Measurements from ENCODE around the gene HSPE1. TPM values are rescaled to one million over a fixed set of nuclear protein-coding genes. Genes with fewer than 3 reads are reported as not detected.
"Not testable (repeated sequence)": the region's sequence is repeated elsewhere in the genome, so short reads cannot be mapped to it uniquely, and the experiment has no call there.

Gene HSPE1
- polyA plus RNA-seq (ENCODE audit: insufficient read length in 10 of 10), result 100 to 1,000 TPM in 9 of 10 donors, 10 to 100 TPM in 1; 99.7 to 176 (median 127) TPM
- long read RNA-seq, donor 1, transcript HSPE1-201 (4 exons, 950 nt), result major isoform, 129 of 146 reads
- long read RNA-seq, donor 1, partial matches to known transcripts, result 10 of 146 reads
- long read RNA-seq, donor 1, other reads (novel, unspliced or antisense), result 0 of 146 reads
- long read RNA-seq, donor 2, transcript HSPE1-206 (2 exons, 569 nt), result minor isoform, 5 of 141 reads
- long read RNA-seq, donor 2, transcript HSPE1-201 (4 exons, 950 nt), result major isoform, 104 of 141 reads
- long read RNA-seq, donor 2, partial matches to known transcripts, result 27 of 141 reads
- long read RNA-seq, donor 2, other reads (novel, unspliced or antisense), result 0 of 141 reads
- long read RNA-seq, donor 3, partial matches to known transcripts, result 0 of 1 reads
- long read RNA-seq, donor 3, other reads (novel, unspliced or antisense), result 0 of 1 reads
- long read RNA-seq, donor 4, transcript HSPE1-201 (4 exons, 950 nt), result major isoform, 97 of 118 reads
- long read RNA-seq, donor 4, partial matches to known transcripts, result 17 of 118 reads
- long read RNA-seq, donor 4, other reads (novel, unspliced or antisense), result 0 of 118 reads
- long read RNA-seq, donor 5, transcript HSPE1-202 (3 exons, 570 nt), result minor isoform, 5 of 206 reads
- long read RNA-seq, donor 5, transcript HSPE1-201 (4 exons, 950 nt), result major isoform, 155 of 206 reads
- long read RNA-seq, donor 5, partial matches to known transcripts, result 41 of 206 reads
- long read RNA-seq, donor 5, other reads (novel, unspliced or antisense), result 0 of 206 reads
- long read RNA-seq, donor 6, transcript HSPE1-201 (4 exons, 950 nt), result major isoform, 127 of 167 reads
- long read RNA-seq, donor 6, partial matches to known transcripts, result 34 of 167 reads
- long read RNA-seq, donor 6, other reads (novel, unspliced or antisense), result 0 of 167 reads
- long read RNA-seq, donor 7, transcript HSPE1-201 (4 exons, 950 nt), result major isoform, 81 of 97 reads
- long read RNA-seq, donor 7, partial matches to known transcripts, result 9 of 97 reads
- long read RNA-seq, donor 7, other reads (novel, unspliced or antisense), result 0 of 97 reads
- long read RNA-seq, donor 8, transcript HSPE1-201 (4 exons, 950 nt), result major isoform, 96 of 131 reads
- long read RNA-seq, donor 8, transcript HSPE1-202 (3 exons, 570 nt), result minor isoform, 5 of 131 reads
- long read RNA-seq, donor 8, partial matches to known transcripts, result 28 of 131 reads
- long read RNA-seq, donor 8, other reads (novel, unspliced or antisense), result 0 of 131 reads
- long read RNA-seq, donor 9, transcript HSPE1-201 (4 exons, 950 nt), result major isoform, 23 of 23 reads
- long read RNA-seq, donor 9, partial matches to known transcripts, result 0 of 23 reads
- long read RNA-seq, donor 9, other reads (novel, unspliced or antisense), result 0 of 23 reads

GRCh38 chr2:197499594-197500502 lies at the start of gene HSPE1, which contains the start of gene HSPD1:
Gene HSPE1 (plus strand): TSS chr2:197500379. CDS start chr2:197500437, 58 bp downstream.
Gene HSPD1 (minus strand): TSS chr2:197499840. CDS start chr2:197498848, 992 bp downstream.
- DNase-seq, result peak; percentile 100

GRCh38 chr2:197450465-197450864 lies 49.7 kb upstream of the HSPE1 start:
- no peak for DNase-seq

- DNase-seq, result not testable (repeated sequence)
Measured at GRCh38 chr2:197450935-197451358, 49.2 kb upstream of the HSPE1 start.

DNA sequence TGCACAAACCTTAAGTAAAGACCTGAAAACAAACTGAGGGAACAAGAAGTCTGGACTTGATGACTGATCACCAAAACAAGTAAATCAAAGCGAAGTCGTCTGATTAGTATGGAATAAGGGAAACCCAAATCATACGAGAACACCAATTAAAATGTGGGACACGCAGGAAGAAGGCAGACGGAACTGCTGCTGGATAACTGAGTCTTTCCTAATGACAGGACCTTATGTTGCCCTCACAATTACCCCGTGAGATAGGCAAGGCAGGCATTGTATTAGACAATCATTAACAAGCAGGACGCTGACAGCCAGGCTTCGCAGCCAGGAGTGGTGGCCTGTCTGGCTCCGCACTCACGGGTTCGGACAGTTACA lies 47.4 kb upstream of the HSPE1 start:
- no peak for DNase-seq

DNA sequence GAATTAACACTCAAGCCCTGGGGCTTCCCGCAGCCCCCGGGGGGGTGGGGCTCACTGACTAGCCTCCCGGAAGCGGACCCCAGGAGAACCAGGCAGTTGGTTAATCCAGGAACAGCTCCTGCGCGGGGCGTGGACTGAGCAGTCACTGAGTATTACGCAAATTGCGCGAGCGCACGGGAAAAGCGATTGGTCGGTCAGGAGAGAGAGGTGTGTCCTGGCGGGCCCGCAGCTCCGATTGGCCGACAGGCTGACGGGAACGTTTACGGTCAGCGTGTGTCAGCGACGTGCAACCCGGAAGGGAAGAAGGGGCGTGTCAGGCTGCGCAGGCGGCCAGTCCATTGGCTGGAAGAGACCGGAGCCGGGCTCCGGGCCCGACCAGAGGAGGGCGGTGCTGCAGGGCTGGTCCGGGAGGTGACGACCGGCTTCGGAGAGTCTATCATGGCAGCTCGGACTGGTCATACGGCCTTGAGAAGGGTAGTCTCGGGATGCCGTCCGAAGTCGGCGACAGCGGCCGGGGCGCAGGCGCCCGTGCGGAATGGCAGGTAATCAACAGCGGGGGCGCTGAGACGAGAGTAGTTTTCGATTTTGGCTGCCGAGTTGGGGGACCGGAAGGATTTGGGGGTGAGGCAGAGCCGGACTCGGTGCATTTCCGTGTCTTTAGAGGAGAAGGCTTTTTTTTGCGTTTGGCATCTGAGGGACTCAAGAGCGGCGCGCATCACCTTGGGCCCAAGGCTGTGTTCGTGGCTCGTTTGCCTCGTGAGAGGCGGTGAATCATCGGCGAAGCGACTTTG lies 46.9 kb upstream of the HSPE1 start, which contains the start of gene COQ10B:
Gene COQ10B (plus strand): TSS at position 430 of the 791 bp plus-strand sequence. CDS start 9 bp downstream, at position 439.
- DNase-seq, result peak; percentile 100

DNA sequence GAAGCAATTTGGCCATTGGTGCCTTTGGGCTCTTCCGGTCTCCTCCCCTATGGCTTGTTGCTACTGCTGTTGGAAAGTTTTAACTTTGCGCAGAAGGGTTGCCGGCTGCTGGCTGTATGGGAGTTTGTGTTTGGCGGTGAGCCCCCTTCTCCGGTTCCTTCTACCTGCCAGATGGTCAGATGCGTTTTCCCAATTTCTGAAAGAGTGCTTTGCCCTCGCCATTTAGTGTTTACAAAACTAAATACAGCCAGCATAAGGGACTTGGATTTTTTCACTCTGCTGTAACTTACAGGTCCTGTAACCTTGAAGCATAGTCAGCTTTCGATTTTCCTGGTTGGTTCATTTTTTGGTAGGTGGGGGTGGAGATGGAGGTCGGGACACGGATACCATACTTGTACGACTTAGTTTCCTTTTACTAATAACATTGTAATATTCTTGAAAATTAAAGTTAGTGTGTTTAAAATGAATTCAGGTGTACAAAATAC lies 46.2 kb upstream of the HSPE1 start:
- DNase-seq, result no peak

DNA sequence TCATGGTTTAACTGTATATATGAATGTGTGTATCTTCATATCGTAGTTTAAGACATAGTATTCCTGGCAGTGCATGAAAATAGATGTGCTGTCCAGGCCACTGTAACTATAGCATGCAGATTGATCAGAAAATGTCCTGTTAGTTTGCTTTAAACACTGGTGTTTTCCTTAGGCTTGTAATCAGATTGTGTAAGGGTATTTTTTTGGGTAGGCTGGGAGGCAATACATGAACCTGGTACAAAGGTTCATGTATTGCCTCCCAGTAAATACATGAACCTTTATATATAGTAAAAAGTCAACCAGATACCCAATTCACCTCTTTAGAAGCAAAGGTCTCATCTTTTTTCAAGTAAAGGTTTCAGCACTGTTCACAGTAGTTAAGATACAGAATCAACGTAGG lies 45.3 kb upstream of the HSPE1 start:
- no peak for DNase-seq

GRCh38 chr2:197455428-197455827 lies 44.8 kb upstream of the HSPE1 start:
- DNase-seq, result no peak

DNA sequence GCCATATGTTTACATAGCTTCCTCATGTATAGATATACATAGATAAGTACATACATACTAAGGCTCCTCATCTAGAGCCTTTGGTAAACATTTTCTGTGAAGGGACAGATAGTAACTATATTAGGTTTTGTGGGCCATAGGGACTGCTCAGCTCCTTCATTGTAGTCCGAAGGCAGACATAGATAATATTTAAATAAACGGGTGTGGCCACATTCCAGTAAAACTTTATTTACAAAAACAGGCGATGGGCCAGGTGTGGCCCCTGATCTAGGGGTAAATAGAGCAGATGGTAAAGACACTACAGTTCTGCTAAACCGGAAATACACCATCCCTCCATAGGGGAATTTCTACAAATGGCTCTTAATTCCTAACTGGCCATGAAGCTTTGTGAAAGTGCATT lies 39.5 kb upstream of the HSPE1 start:
- no peak for DNase-seq

DNA sequence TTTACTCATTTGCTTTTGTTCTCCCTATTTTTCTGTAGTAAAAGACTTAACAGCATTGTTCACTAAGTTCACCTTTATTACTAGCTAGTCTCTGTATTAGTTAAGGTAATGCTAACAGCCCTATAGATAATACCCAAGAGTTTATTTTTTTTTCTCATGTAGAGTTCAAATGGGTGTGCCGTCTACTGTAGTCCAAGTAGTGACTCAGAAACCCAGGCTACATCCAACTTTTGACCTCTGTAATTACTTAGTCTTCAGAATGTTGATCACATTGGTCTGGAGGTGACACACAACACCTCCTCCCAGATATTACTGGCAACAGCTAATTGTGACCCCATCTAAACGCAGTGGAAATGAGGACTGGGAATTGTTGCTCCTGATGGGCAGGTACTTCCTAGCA lies 39.1 kb upstream of the HSPE1 start:
- DNase-seq, result no peak

- DNase-seq, result no peak
Measured at GRCh38 chr2:197464175-197464574, 36.0 kb upstream of the HSPE1 start.

- DNase-seq, result no peak
Measured at GRCh38 chr2:197472166-197472565, 28.0 kb upstream of the HSPE1 start.

- DNase-seq, result no peak
Measured at GRCh38 chr2:197477797-197478196, 22.4 kb upstream of the HSPE1 start.

GRCh38 chr2:197480165-197481036 lies 19.8 kb upstream of the HSPE1 start:
- DNase-seq, result no peak

DNA sequence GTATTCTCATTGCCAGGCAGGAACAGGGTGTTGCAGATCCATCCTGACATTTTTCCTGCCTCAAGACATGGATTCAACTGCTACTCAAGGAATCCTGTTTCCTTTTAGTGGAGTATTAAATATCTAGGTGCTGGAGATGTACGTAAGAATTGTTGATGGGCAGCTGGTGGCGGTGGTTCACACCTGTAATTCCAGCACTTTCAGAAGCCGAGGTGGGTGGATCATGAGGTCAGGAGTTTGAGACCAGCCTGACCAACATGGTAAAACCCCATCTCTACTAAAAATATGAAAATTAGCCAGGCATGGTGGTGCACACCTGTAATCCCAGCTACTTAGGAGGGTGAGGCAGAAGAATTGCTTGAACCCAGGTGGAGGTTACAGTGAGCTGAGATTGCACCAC lies 15.9 kb upstream of the HSPE1 start:
- not testable (repeated sequence) for DNase-seq

GRCh38 chr2:197486175-197486574 lies 14.0 kb upstream of the HSPE1 start:
- no peak for DNase-seq

GRCh38 chr2:197487385-197487784 lies 12.8 kb upstream of the HSPE1 start:
- DNase-seq, result no peak
